Measurements from ENCODE around the gene AFAP1. TPM values are rescaled to one million over a fixed set of nuclear protein-coding genes. Genes with fewer than 3 reads are reported as not detected.

The AFAP1 gene
- total RNA-seq, 4 donors from 2014 or later = 25.1 to 56.9 (median 26.4) TPM

DNA sequence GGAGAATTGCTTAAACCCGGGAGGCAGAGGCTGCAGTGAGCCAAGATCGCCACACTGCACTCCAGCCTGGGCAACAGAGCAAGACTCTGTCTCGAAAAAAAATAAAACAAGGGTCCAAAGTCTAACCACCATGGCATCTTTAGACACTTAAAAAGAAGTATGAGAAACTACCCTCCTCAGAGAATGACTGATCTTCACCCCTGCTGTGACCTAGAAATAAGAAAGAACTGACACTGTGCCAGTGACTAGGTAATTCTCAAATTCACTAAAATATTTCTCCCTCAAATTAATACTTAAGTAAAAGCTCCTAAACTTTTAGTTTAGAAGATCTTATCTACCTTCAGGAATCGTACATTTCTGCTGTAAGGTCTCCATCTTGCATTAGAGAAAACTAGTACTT lies 80.3 kb downstream of the AFAP1 start:
- no peak overlapping the region for H3K4me3 ChIP-seq
- no peak overlapping the region for H3K27ac ChIP-seq
- intact Hi-C loops (cut with DNase I; ENCODE audit: low total_unique reads) = no loop called here
- no peaks in the 10 kb centered on the region for H3K9me3 ChIP-seq
- no peak for DNase-seq
- in situ Hi-C loops (cut with MboI; ENCODE audit: low pct_ligation_motif_present in 1 of 4, low pct_unique_long_range_greater_than_20kb in 1 of 4, low sequenced_read_pairs in 3 of 4) = no loop called here
- TF ChIP-seq POLR2A (IDR thresholded peaks at IDR 0.05) = no peak
- TF ChIP-seq POLR2AphosphoS5 (IDR thresholded peaks at IDR 0.05) = no peak
- TF ChIP-seq, protein P1, sequence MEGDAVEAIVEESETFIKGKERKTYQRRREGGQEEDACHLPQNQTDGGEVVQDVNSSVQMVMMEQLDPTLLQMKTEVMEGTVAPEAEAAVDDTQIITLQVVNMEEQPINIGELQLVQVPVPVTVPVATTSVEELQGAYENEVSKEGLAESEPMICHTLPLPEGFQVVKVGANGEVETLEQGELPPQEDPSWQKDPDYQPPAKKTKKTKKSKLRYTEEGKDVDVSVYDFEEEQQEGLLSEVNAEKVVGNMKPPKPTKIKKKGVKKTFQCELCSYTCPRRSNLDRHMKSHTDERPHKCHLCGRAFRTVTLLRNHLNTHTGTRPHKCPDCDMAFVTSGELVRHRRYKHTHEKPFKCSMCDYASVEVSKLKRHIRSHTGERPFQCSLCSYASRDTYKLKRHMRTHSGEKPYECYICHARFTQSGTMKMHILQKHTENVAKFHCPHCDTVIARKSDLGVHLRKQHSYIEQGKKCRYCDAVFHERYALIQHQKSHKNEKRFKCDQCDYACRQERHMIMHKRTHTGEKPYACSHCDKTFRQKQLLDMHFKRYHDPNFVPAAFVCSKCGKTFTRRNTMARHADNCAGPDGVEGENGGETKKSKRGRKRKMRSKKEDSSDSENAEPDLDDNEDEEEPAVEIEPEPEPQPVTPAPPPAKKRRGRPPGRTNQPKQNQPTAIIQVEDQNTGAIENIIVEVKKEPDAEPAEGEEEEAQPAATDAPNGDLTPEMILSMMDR (IDR thresholded peaks at IDR 0.05) = no peak
- TF ChIP-seq EP300 (IDR thresholded peaks at IDR 0.05; ENCODE audit: low read depth) = no peak
- H3K4me1 ChIP-seq = peaks cover 0 to 28% (median 7%) of the 10 kb centered on the region in 4 donors
- H3K36me3 ChIP-seq = no peaks in the 10 kb centered on the region
- WGBS, 2 donors (ENCODE audit: low coverage in 1 of 2) = 43 to 77% methylated on average over 3 to 4 of the region's 4 CpGs
- H3K27me3 ChIP-seq = no peaks in the 10 kb centered on the region

DNA sequence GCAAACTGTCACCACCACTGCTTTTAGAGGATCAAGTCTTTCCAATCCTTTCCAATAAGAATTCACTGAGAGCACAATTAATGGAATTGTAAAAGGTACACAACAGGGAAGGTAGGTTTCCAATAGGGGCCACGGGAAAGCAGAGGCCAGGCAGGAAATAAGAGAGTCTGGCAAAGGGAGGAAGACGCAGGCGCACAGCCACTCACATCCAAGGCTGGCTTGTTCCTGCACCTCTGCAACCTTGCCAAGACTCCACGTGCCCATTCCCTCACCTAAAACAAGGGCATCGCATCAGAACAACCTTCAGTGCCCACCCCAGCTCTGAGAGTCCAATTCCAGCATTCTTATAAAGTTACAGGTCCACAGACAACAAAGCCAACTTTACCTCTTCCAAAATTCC lies 81.2 kb downstream of the AFAP1 start:
- no peaks in the 10 kb centered on the region for H3K9me3 ChIP-seq
- no peaks in the 10 kb centered on the region for H3K27me3 ChIP-seq
- in situ Hi-C loops (cut with MboI; ENCODE audit: low pct_ligation_motif_present in 1 of 4, low pct_unique_long_range_greater_than_20kb in 1 of 4, low sequenced_read_pairs in 3 of 4) (no loop called here), intact Hi-C loops (cut with DNase I; ENCODE audit: low total_unique reads) (no loop called here)
- 65 to 83% methylated on average over 5 of the region's 5 CpGs for WGBS, 2 donors (ENCODE audit: low coverage in 1 of 2)
- no peaks in the 10 kb centered on the region for H3K36me3 ChIP-seq
- H3K4me1 ChIP-seq = peaks cover 0 to 28% (median 7%) of the 10 kb centered on the region in 4 donors
- H3K4me3 ChIP-seq = no peak overlapping the region
- TF ChIP-seq POLR2AphosphoS5 (IDR thresholded peaks at IDR 0.05) (no peak), EP300 (IDR thresholded peaks at IDR 0.05; ENCODE audit: low read depth) (no peak), POLR2A (IDR thresholded peaks at IDR 0.05) (no peak)
- TF ChIP-seq, protein P1 (IDR thresholded peaks at IDR 0.05) = no peak
- H3K27ac ChIP-seq = no peak overlapping the region
- no peak for DNase-seq

DNA sequence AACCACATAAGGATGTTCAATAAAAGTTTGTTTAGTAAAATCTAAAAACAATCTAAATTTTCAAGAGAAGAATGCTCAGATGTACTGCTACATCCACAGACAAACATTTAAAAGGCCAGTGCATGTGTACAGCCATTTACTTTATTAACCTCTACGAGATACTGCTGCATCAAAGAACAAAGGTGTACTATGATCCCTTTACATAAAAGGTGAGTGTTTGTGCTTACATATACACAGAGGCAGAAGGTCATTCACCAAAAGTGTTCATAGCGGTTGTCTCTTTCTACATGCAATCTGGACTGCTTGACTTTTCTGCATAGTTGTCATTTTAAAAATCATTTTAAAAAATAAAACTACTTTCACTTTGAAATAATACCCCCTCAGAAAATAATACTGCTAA lies 81.7 kb downstream of the AFAP1 start:
- no peak for TF ChIP-seq EP300 (IDR thresholded peaks at IDR 0.05; ENCODE audit: low read depth)
- TF ChIP-seq, protein P1 (IDR thresholded peaks at IDR 0.05) = no peak
- intact Hi-C loops (cut with DNase I; ENCODE audit: low total_unique reads) (no loop called here), in situ Hi-C loops (cut with MboI; ENCODE audit: low pct_ligation_motif_present in 1 of 4, low pct_unique_long_range_greater_than_20kb in 1 of 4, low sequenced_read_pairs in 3 of 4) (no loop called here)
- Histone ChIP-seq H3K4me1 (peaks cover 0 to 28% (median 7%) of the 10 kb centered on the region in 4 donors), H3K36me3 (no peaks in the 10 kb centered on the region), H3K9me3 (no peaks in the 10 kb centered on the region), H3K4me3 (no peak overlapping the region), H3K27me3 (no peaks in the 10 kb centered on the region), H3K27ac (peak overlapping the region; percentile 42 to 68 (median 67))
- WGBS, 2 donors (ENCODE audit: low coverage in 1 of 2) = 27 to 62% methylated on average over 2 of the region's 2 CpGs
- DNase-seq = no peak

DNA sequence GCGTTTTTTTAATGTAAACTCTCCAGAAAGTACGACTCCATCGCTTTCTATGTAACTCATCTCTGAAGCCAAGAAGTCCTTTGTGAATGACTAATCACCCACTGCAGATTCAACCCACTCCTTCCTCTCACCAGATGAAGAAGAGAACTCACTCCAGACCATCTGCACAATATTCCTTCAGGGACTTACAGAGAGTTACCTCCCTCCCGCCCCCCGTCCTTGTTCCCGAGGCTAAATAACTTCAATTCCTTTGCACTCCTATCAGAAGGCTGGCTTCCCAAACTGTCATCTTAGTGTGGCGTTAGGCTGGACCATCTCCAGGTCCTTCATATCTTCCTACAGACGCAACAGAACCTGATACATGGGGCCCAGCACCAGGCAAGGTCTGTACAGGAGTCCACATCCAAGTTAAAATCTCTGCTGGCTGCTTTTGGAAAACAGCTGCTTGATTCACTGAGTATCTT lies 82.4 kb downstream of the AFAP1 start:
- TF ChIP-seq POLR2A (IDR thresholded peaks at IDR 0.05) = no peak
- no peak for TF ChIP-seq POLR2AphosphoS5 (IDR thresholded peaks at IDR 0.05)
- TF ChIP-seq, protein P1 (IDR thresholded peaks at IDR 0.05) = no peak
- TF ChIP-seq EP300 (IDR thresholded peaks at IDR 0.05; ENCODE audit: low read depth) = no peak
- Histone ChIP-seq H3K36me3 (no peaks in the 10 kb centered on the region), H3K27ac (peak overlapping the region; percentile 42 to 68 (median 67)), H3K27me3 (no peaks in the 10 kb centered on the region), H3K9me3 (no peaks in the 10 kb centered on the region), H3K4me1 (peaks cover 0 to 28% (median 7%) of the 10 kb centered on the region in 4 donors), H3K4me3 (no peak overlapping the region)
- no peak for DNase-seq
- in situ Hi-C loops (cut with MboI; ENCODE audit: low pct_ligation_motif_present in 1 of 4, low pct_unique_long_range_greater_than_20kb in 1 of 4, low sequenced_read_pairs in 3 of 4) (no loop called here), intact Hi-C loops (cut with DNase I; ENCODE audit: low total_unique reads) (no loop called here)
- 40 to 56% methylated on average over 5 to 8 of the region's 8 CpGs for WGBS, 2 donors (ENCODE audit: low coverage in 1 of 2)

Measured in transverse colon (tissue), 4 donors.